ENCODE data around the gene DNAI7.
A peak's percentile ranks its signal among the peaks of the same experiment; 100 is the strongest.

DNA sequence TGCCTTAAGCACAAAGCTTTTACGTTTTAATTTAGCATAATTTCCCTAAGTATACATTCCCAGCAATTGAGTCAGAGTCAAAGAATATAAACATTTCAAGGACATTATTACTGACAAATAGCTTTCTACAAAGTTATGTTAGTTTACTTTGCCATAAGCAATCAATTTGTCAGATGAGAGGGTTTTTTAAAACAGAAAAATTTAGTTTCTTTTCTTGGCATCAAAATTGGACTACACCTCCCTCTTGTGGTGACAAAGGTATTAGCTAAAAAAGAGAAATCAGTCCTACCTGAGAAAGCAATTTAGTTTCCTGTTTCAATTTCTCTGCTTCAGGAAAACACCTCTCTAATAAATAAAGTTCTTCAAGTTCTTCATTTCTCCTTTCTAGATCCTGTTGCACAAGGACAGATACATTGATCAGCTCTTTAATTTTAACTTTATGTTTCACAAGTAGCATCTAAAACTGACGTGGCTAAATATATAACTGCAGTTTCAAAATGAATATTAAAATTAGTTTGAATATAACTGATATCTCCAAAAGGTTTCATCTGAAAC is 39.9 kb downstream of the DNAI7 start:
- TF ChIP-seq CTCF (IDR thresholded peaks at IDR 0.05) = peak; percentile 22 to 74 (median 27)
- no peak for TF ChIP-seq POLR2A (IDR thresholded peaks at IDR 0.05)

Data from testis (tissue), 2 donors.